HEK293T (cell line): ENCODE results near the gene RAD23B.

Experiments used
- ARNT ChIP-seq: fragments of 450-650 bp; IDR thresholded peaks from 2 replicates; pipeline ENCODE4 v1.6.1; 2017; ENCODE audit warnings: mild to moderate bottlenecking
- CTBP1 ChIP-seq: fragments of 450-650 bp; IDR thresholded peaks from 2 replicates; pipeline ENCODE4 v1.6.1; 2016; ENCODE audit warnings: borderline replicate concordance
- FOXM1 ChIP-seq: fragments of 450-650 bp; IDR thresholded peaks from 2 replicates; pipeline ENCODE4 v1.6.1; 2017; ENCODE audit warnings: mild to moderate bottlenecking, borderline replicate concordance
- HDGF ChIP-seq: fragments of 450-650 bp; IDR thresholded peaks from 2 replicates; pipeline ENCODE4 v1.6.1; 2017; ENCODE audit warnings: antibody characterized with exemption, borderline replicate concordance
- SUZ12 ChIP-seq: fragments of 450-650 bp; IDR thresholded peaks from 2 replicates; pipeline ENCODE4 v1.6.1; 2016; ENCODE audit warnings: mild to moderate bottlenecking

DNA sequence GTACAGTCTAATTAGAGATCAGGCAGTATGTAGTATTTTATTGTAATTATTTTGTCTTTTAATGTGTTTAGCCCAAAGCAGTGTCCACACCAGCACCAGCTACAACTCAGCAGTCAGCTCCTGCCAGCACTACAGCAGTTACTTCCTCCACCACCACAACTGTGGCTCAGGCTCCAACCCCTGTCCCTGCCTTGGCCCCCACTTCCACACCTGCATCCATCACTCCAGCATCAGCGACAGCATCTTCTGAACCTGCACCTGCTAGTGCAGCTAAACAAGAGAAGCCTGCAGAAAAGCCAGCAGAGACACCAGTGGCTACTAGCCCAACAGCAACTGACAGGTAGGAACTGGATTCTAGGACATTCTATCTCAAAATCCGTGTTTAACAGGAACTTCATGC lies 23.2 kb downstream of the RAD23B start:
- TF ChIP-seq SUZ12 = no peak
- no peak for TF ChIP-seq CTBP1
- TF ChIP-seq HDGF = no peak
- TF ChIP-seq FOXM1 = no peak
- no peak for TF ChIP-seq ARNT
